CD4-positive, alpha-beta T cell treated with Interleukin-2 at 100 ng/mL for 4 hours (primary cell): ENCODE measurements around the gene FLVCR2.
"Not testable (repeated sequence)": the region's sequence is repeated elsewhere in the genome, so short reads cannot be mapped to it uniquely, and the experiment has no call there.

ENCODE experiments used
- DNase-seq: peaks from one replicate; pipeline ENCODE4 v3.0.0-alpha.2; 2020; ENCODE audit warnings: low spot score

FLVCR2 gene

DNA sequence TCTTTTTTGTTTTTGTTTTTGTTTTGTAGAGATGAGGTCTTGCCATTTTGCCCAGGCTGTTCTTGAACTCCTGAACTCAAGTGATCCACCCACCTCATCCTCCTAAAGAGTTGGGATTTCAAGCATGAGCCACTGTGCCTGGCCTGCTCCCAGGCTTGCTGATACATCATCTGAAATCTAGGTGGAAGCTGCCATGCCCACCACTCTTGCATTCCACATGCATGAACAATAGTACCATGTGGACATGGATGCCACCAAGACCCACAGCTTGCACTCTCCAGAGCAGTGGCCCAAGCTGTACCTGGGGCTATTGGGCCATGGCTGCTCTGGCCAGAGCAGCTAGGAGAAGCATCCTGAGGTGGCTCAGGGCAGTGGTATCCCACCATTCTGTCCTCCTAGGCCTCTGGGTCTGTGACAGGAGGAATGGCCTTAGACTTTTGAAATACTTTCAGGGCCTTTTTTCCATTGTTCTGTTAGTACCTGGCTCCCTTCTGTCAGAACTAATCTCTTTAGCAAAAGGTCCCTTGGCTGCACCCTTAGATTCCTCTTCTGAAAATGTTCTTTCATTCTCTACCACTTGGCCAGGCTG, 13.7 kb downstream of the FLVCR2 start:
- DNase-seq, result no peak

DNA sequence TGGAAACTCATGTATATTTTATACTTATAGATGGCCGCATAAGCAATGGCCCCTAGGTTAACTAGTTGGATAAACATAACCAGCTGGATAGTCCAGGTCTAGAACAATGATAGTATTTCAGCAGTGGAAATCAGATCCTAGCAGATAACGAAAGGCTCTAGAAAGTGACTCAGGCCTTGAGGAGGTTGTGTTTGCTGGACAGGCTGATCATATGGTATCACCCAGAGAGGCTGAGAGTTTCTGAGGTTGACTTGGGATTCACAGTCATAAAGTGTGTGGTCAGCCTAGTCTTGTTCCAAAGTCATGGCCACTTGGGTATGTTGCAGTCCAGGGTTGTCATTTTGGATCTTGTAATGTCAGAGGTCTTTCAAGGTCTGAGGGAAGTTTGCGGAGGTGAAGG, 16.8 kb downstream of the FLVCR2 start:
- no peak for DNase-seq

DNA sequence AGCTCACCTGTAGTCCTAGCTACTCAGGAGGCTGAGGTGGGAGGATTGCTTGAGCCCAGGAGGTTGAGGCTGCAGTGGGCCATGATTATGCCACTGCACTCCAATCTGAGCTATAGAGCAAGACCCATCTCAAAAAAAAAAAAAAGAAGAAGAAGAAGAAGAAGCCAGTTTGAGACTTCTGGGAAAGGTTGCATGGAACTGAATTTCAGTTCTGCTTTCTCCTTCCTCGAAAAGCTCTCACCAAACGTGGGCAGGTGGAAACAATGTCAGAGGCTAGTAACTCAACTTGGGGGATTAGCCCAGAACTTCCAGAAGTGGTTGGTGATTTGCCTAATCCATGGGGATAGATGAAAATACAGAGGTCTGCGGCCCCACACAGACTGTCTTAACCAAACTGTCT, 18.7 kb downstream of the FLVCR2 start:
- DNase-seq, result no peak

DNA sequence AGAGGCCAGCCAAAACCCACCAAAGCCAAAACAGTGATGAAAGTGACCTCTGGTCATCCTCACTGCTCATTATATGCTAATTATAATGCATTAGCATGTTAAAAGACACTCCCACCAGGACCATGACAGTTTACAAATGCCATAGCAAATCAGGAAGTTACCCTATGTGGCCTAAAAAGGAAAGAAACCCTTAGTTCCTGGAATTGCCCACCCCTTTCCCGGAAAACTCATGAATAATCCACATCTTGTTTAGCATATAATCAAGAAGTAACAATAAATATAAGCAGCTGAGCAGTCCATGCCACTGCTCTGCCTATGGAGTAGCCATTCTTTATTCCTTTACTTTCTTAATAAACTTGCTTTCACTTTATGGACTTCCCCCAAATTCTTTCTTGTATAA, 21.7 kb downstream of the FLVCR2 start:
- not testable (repeated sequence) for DNase-seq

DNA sequence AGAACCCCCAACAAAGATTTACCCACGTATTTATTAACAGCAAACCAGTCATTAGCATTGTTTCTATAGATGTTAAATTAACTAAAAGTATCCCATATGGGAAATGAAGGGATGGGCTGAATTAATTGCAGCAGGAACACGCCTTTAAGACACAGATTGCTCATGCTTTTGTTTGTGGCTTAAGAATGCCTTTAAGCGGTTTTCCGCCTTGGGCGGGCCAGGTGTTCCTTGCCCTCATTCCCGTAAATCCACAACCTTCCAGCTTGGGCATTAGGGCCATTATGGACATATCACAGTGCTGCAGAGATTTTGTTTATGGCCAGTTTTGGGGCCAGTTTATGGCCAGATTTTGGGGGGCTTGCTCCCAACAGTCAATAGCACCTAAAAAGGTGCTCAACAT, 22.6 kb downstream of the FLVCR2 start:
- not testable (repeated sequence) for DNase-seq

DNA sequence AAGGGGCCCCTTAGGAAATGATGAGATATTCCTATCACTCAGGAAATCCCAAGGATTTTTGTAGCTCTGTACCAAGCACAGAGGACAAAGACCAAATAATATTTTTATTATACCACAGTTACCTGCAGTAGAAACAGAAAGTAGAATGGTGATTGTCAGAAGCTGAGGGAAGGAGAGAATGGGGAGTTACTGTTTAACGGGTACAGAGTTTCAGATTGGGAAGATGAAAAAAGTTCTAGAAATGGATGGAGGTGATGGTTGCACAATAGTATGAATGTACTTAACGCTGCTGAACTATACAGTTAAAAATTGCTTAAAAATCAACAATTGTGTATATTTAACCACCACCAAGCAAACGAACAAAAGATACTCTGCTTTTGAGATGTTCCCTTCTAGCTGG, 24.1 kb downstream of the FLVCR2 start:
- no peak for DNase-seq

DNA sequence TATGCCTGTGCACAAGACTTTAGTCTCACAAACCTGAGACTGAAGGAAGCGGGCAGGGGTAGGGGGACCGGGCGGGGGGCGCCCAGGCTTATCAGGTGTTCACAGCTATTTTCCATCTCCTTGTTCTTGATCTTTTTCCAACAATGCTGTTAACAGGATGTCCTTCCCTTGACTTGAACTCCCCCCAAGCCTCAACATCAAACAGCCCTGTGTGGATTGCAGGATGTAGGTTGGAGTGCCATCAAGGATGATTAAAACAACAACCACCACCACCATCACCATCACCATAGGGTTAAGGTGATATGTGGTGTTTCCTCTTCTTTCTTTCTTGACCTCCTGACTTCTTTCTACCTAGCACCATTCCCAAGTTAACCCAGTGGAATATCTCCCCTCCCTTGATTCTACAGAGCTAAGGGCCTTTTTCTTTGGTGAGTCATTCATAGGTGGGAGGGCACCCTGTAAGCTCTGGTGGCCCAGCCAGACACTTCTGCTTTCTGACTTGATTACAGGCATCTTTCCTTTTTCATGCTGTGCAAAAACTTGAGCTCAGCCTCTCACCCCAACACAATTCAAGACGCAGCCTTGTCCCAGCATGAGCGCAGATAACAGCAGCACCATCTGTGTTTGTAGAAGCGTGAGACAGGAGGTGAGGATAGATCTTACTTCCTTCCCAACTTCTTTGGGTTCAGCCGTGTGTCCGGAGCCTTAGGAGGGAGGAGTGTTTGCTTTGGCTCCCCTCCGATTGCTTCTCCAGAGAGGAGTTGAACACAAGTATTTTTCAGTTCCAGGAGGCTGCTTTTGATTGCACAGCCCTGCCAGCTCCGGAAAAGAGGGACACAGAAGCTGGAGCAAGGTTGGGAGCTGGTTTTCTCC, 26.8 kb downstream of the FLVCR2 start:
- no peak for DNase-seq

DNA sequence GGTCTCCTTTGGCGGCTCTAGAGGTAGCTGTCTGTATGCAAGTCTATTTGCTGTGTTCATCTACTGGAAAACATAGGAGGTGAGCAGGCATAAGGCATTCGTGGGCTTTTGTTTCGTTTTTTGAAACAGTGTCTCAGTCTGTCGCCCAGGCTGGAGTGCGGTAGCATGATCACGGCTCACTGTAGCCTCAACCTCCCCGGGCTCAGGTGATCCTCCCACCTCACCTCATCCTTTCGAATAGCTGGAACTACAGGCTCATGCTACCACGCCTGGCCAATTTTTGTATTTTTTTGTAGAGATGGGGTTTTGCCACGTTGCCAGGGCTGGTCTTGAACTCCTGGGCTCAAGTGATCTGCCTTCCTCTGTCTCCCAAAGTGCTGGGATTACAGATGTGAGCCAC, 27.5 kb downstream of the FLVCR2 start:
- no peak for DNase-seq

DNA sequence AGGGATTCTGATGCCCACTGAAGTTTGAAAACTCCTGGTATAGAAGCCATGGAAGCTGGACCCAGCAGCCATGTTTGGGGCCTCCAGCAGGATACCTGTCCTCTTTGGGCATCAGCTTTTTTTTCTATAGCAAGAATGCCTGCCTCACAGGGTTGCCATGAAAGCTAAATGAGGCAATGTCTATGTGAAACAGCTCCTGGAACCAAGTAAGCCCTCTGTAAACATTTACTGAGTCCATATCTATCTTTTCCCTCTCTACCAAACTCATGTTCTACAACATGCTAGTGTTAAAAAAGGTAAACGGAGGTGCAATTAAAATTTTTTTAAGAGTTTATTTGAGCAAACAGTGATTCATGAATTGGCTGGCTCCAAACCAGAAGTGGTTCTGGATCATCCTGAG, 28.6 kb downstream of the FLVCR2 start:
- no peak for DNase-seq

DNA sequence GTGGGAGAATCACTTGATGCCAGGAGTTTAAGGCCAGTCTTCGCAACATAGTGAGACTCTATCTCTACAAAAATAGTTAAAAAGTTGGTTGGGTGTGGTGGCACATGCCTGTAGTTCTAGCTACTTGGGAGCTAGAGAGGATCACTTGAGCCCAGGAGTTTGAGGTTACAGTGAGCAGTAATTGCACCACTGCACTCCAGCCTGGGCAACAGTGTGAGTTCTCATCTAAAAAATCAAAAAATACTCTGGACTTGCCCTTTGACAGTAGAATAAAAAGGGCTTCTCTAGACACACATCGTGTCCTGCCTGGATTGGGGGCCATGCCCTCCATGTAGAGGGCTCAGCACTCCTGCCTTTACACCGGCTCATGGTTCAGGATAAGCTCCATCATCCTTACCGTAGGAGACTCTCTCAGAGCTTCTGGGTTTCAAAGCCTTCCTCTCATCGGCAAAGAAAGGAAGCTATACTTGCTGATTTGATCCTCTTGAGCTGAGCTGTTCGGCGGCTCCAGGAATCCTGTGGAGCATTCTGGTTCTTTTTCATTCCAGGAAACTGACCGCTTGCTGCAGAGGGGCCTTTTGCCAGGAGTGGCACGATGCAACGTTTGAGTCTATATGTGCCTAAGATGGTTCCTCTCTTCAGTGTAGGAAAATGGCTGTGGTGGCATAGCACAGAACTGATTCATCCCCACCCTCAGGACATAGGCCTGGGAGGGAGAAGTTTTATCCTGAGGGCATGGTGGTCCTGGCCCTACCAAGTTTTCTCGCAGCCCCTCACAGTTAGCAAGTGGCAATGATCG, 29.6 kb downstream of the FLVCR2 start:
- DNase-seq, result no peak

DNA sequence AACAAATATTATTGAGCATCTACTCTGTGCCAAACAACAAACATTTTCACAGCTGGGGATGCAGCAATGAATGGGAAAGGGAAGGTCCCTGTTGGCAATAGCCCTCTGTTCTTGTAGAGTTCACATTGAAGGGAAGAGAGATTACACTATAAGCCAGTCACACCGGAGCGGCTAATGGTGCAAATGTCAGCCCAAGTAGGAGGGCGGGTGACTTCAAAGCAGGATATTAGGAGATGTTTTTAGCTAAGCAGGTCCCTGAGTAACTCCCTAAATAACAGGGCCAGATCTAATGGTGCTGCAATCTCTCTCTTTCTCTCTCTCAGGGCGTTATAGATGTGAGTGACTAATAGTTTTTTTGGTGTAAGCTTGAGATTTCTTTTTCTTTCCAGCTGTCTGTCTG, 30.7 kb downstream of the FLVCR2 start:
- no peak for DNase-seq

DNA sequence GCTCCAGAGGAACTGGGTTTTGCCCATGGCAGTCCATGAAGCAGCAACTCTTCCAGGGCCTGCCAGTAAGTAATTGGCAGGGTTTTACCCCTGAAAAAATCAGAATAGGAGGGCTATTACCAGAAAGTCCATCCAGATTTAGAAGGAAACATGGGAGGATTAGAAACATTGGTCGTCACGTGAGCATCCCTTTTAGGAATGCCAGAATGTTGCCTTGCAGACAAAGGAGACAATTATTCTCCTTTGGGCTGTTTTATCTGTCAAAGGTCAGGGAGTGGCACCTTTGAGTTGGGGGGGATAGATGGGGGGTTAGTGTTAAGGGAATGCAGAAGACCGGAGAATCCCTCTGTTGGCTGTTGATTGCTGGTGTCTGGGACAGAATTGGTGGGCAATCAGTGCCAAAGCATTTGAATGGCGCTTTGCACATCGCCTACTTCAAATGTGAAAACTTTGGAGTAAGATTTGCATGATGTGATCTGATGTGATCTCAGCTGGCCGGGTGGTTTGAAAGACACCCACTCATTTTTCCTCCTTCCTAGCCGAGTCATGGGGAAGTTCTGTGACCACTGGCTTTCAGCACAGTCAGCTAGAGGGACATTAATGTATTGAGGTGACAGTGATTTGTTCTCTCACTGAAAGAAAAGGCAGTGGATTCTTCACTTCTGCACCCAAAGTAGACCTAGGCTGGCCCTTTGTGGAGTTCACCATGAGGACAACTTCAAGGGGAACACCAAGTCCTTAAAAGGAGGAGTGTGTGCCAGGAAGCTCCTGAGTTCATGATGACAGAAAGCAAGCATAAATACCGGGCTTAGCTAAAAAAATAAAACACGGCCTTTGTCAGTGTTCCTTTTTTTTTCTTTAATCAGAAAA, 31.4 kb downstream of the FLVCR2 start:
- peak; percentile 4 for DNase-seq

DNA sequence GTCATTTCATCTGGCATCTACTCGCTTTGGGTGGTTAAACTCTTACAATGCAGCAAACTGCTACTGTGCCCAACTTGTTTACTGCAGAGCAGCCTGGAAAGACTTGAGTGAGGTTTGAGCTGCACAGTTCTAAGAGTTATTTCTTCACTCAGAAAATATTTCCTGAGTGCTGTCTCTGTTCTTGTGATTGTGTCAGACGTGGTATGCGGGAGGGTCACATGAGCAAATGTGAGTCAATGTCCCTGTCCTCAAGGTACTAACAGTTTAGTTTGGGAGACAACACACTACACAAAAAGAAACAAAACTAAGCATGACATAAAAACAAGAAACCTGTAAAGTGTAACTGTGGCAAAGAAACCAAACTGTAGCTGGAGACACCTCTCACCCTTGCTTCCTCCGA, 32.4 kb downstream of the FLVCR2 start:
- no peak for DNase-seq

DNA sequence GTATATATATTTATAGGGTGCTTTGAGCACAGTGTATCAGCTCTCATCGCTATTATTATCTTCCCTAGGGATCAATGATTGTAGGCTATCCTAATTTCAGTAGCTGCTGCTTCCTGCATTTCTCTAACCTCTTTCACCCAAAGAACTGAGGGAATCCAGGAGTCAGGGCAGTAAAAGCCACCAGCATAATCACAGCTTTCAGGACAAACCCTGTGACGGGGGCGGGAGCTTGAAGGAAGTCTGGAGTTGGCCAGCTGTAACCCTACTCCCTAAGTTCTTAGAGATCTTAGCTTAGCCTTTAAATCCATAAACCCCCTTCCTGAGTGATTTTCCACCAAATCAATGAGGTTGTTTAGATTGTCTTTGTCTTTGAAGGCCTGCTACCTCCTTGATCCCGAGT, 33.7 kb downstream of the FLVCR2 start:
- DNase-seq, result no peak

DNA sequence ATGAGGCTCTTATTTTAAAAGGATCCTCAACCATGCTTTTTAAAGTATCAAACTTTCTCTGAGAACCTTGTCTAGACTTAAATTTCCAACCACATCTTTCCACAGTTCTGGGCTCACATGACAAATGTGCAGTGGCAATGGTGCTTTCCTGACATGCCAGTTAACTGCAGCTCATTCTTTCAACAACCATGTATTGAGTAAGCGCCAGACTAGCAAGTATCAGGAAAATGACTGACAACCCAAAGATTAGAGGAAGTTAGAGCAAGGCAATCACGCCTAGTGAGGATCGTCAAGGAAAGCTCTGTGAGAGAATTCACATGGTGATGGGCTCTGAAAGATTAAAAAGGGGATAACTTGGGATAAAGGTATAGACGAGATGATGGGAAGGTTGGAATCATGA, 35.8 kb downstream of the FLVCR2 start:
- DNase-seq, result no peak

DNA sequence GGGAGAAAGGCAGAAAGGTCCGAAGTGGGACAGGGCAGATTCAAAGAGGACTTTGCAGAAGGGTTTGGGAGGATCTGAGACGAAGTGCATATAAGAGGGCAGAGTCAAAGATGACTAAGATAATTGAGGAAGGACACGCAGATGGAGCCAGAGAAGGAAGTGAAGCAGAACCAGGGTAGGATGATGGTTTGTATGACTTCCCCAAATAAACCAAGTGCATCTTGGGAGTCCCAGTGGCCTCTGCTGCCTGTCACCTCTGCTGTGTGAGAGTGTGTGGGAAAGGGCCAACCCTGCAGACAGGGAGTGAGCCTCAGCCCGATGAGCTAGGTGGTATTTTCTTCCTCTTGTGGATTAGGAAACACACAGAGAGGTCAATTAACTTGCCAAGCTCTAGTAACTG, 36.8 kb downstream of the FLVCR2 start:
- peak; percentile 3 for DNase-seq

DNA sequence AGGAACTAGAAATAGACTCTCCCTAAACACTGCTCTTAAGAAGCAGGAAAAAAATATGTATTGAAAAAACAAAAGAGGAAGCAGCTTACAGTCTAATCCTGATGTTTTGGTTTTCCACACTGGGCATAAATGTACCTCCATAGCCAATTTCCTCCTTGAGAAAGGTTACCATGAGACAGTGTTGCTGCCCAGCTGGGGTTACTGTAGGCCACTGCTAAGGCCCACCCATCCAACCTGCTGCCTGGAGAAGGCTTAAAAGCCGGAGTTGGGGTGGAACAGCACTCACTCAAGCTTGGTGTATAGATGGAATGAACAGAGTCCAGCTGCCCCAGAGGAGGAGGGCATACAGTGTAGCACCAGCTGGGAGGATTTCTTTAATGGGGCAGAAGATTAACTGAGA, 41.1 kb downstream of the FLVCR2 start:
- DNase-seq, result no peak

DNA sequence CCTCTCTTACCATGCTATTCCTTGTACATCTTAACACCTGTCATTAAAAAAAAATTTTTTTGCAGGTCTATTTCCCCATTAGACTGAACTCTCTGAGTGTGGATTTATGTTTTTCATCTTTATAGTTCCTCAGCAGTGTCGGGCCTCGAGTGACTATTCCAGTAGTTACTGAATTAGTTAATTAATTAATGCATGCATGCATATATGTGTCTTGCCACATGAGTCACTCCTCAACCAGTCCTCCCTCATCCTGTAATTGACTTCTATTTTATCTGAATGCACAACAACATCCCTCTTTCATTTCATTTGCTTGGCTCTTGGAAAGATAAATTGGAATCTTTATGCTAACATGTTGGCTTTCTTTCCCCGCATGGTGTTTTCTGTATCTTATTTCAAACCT, 46.6 kb downstream of the FLVCR2 start:
- DNase-seq, result no peak

DNA sequence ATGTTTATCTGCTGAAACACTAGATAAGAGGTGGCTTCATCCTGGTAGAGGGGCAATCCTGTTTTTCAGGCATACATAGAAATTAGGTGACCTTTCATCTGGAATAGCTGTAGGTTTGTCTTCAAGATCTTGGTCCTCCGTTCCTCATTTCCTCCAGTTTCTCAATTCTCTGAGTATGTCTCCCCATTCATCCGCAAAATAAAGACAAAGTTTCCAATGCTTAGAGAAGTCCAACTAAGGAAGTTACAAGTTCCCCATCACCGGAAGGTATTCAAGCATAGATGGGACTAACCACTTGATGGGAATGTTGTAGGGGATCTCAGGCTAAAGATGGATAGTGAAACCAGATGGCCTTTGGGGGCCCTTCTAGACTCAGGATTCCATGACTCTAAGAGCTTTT, 48.0 kb downstream of the FLVCR2 start:
- no peak for DNase-seq

DNA sequence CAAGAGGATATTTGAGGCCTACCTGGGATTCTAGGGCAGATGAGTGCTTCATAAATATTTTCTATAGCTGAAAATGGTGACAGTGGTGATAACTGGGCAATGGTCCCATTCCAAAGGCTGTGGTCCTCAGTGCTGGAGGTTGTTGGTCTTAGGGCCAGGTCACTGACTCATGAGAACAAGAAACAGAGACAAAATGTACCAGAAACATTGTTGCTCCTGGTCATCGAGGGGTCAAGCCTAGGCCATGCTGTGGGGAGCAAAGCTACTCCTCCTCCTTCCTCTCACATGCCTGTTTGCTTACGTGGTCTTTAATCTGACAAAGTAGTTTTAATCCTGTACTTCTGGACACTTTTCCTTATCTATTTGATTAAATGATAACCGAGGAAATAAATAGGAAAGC, 48.4 kb downstream of the FLVCR2 start:
- no peak for DNase-seq

DNA sequence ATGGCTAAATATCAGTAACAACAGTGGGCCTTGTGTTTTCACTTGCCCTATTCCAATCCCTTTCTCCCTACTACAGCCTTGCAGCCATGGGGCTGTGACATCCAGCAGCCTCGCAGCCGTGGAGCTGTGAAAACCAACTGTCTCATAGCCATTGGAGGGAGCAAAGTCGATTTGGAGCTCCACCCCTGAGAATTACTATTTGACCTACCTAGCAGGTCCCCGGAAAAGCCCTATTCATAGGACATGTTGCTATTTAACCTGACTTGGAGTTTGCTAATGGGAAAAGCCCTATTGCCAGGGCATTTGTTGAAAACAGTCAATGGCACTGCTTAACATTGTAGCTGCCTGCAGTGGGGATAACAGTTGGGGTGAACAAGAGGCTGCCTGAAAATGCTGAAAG, 49.0 kb downstream of the FLVCR2 start:
- DNase-seq, result no peak

DNA sequence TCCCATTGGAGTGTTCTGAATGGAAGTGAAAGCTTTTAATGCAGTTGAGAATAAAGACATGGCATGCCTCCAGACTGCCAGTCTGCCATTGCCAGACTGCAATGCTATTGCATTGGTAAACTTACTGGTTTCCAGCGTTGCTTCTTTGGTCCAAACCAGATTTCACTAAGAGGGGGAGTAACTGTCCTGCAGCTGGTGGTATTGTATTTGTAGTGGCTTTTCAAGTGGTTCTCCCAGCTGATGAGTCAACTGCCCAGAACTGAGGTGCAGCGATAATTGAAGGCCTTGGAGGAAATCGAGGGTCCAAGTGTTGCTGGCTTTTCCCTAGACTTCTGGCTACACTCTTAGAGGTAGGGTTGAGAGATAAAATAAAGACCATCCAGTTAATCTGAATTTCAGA, 50.4 kb downstream of the FLVCR2 start:
- DNase-seq, result no peak
